HG03060 (cell line): Measurements from ENCODE around the gene ANKRD44.

Experiments
- ATAC-seq: cut with Tn5 transposase; IDR thresholded peaks from one replicate; pipeline ENCODE4 v1.9.1; 2021; ENCODE audit warnings: low read depth, moderate number of reproducible peaks; ENCODE audit not compliant: unreplicated experiment

ANKRD44 gene

DNA sequence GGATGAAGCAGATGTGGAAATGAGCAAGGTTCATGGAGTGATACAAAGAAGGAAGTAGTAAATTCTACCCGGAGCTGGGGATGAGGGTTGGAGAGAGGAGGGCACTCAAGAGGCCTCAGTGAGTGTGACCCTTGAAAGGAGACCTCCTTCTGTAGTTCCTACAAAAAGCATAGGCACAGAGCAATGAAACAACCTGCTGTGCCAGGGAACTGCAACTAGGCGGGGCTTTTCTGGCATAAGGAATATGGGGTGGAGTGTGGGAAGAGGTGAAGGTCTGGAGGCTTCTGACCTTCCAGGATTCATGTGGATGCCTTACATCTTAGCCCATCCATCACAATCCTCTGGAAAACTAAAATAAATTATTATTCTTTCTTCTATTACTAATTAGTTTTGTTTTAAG, 358.6 kb downstream of the ANKRD44 start:
- ATAC-seq, result no peak

DNA sequence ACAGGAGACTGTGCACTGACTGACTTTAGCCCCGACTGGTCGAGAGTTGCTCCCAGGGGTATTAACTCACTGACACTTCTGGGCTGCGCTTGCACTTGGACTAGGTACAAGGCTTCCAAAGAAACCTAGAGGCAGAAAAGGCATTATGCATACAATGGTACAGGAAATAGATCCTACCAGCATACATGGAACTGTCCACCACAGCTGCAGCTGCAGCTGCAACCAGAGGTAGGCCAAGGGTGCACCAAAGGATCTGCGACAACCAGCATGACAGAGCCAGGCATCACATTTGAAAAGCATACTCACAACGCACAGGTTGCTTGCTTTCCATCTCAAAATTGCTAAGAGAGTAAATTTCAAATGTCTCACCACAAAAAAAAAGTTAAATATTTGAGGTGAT, 361.5 kb downstream of the ANKRD44 start:
- ATAC-seq, result no peak

DNA sequence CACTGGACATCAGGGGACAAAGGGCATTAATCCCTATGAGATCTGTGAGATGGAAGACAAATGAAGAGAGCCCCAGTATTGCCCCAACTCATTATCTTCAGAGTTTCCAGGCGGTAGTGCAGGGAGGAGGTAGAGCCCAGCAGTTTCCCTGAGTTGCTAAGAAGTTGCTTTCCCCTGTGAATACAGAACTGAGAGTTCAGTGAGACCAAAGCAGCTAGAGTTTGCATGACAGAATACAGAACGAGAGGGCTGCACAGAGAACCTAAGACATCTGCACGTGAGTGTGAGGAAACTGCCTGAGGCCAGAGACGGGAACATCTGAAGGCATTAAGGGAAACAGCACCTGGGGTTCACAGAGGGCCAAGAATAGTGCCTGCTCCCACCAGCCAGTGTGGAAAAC, 366.0 kb downstream of the ANKRD44 start:
- ATAC-seq, result no peak

DNA sequence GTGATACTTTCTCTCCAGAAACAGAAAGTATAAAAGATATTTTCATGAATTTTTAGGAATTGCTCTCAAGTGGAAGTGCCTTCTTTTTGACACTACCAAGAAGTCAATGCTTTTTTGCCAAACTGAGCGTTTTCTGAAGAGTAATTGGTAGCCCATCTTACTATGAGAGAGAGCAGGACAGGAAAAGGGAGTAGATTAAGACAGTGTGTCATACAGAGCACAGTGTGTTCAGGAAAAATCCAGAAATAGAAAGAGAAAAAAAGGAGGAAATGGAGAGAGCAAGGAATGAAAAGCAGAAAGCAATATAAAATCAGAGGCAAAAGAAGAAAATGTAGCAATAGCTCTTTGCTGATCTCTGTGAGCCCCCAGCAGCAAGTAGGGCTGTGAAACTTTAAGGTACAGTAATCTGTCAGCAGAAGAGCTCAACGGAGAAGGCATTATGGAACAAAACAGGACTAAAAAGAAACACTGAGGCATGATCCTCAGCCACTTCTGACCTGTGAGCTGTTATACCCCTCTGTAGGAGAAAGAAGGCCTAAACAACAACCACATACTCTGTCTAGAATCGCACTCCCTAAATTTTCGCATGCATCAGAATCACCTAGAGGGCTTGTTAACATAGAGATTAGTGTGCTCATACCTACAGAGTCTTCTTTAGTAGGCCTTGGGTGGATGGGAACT, 369.0 kb downstream of the ANKRD44 start:
- ATAC-seq, result no peak

DNA sequence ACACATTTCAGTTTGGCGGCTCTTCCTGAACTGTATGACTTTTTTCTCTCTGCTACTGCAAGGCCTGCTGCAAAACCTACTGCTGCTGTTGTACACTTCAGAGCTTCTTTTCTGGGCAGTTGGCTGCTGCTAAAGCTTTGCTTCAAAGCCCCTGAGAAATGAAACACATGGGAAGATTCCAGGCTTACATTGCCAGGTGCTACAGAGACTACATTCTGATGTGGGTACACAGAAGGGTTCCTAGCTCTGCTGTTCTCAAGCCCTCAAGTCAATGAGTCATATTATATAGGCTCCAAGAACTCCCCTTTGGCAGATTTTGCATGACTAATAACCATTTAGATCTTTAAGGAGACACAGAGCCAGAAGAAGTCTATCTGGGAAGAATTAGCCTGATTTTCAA, 371.2 kb downstream of the ANKRD44 start:
- no peak for ATAC-seq
